Measurements from ENCODE around the gene LGI4.
"Not testable (repeated sequence)": the region's sequence is repeated elsewhere in the genome, so short reads cannot be mapped to it uniquely, and the experiment has no call there.

Gene LGI4

DNA sequence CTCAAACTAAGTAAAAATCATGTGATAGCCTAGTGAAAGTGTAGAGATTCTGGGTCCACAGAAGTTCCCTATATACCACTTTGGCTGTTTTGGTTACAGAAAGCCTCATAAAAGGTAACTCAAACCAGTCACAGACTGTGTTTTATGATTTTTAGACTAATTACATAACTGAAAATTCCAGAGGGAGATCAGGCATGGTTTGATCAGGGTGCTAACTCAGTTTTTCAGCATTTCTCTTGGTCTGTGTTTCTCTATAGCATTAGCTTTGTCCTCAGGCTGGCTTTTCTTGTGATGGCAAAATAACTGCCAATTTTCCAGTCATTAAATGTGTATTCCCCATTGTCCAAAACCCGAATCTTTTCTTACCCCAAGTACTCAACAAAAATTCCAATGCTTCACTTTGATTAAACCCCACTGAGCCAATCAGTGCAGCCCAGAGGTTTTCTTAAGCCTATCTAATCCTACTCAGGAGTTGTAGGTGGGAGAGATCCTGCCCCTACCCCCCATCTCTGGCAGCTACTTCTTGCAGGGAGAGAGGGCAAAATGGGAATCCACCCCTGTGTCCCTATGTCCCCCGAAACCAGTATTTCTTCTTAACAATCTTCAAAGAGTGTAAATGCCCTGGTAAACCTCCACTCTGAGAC is 27.8 kb downstream of the LGI4 start:
- in situ Hi-C loops (cut with MboI; ENCODE audit: low sequenced_read_pairs) = no loop called here
- H3K36me3 ChIP-seq (replicated peaks) = no peaks in the 10 kb centered on the region

DNA sequence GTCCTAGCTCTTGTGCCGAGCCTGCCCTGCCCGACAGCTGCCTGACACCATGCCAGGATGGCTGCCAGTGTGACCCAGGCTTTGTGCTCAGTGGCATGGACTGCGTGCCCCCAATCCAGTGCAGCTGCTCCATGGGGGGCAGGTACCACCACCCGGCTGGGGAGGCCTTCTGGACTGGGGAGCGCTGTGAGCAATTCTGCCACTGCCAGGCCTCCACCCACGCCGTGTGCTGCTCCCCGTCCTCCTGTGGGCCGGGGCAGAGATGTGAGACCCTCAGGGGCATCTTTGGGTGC is 28.6 kb downstream of the LGI4 start:
- no peaks in the 10 kb centered on the region; the same call in 1 of the 2 replicates for H3K9me3 ChIP-seq
- no peak for DNase-seq (ENCODE audit: low spot score in 2 of 2)
- no peaks in the 10 kb centered on the region for H3K36me3 ChIP-seq (replicated peaks)
- no peak overlapping the region for H3K4me3 ChIP-seq
- H3K4me1 ChIP-seq = no peaks in the 10 kb centered on the region
- H3K27me3 ChIP-seq (ENCODE audit: low read depth) = no peaks in the 10 kb centered on the region
- in situ Hi-C loops (cut with MboI; ENCODE audit: low sequenced_read_pairs) = no loop called here

More for the DNA sequence above, 27.8 kb downstream of the LGI4 start:
- H3K27me3 ChIP-seq (ENCODE audit: low read depth) = no peaks in the 10 kb centered on the region
- no peak overlapping the region for H3K4me3 ChIP-seq
- no peaks in the 10 kb centered on the region for H3K4me1 ChIP-seq
- H3K9me3 ChIP-seq = no peaks in the 10 kb centered on the region; the same call in 1 of the 2 replicates
- DNase-seq (ENCODE audit: low spot score in 2 of 2) = peak in 1 of 2 experiments; percentile 3

DNA sequence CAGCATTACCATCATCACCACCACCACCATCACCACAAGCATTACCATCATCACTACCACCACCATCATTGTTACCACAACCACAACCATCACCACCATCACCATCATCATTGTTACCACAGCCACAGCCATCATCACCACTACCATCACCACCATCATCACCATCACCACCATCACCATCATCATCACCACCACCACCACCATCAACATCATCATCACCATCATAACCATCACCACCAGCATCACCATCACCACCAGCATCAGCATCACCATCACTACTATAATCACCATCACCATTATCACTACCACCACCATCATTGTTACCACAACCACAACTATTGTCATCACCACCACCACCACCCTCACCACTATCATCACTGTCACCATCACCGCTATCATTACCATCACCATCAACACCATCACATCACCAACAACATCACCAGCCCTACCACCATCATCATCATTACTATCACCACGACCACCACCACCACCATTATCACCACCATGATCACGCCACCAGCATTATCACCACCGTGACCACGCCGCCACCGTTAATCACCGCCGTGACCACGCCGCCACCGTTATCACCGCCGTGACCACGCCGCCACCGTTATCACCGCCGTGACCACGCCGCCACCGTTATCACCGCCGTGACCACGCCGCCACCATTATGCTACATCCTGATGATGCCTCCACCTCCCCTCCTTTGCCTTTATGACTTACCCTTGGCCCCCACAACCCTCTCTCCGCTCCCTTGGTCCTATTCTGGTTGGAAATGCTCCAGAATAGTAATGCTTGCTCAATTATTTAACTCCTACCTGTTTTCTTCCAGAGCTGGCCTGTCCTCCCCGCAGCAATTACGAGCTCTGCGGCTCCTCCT is 29.2 kb downstream of the LGI4 start:
- Histone ChIP-seq H3K4me3 (no peak overlapping the region), H3K9me3 (no peaks in the 10 kb centered on the region; the same call in 1 of the 2 replicates), H3K4me1 (no peaks in the 10 kb centered on the region), H3K27me3 (ENCODE audit: low read depth) (no peaks in the 10 kb centered on the region), H3K36me3 (replicated peaks) (no peaks in the 10 kb centered on the region)
- DNase-seq (ENCODE audit: low spot score in 2 of 2) = no peak
- in situ Hi-C loops (cut with MboI; ENCODE audit: low sequenced_read_pairs) = no loop called here

DNA sequence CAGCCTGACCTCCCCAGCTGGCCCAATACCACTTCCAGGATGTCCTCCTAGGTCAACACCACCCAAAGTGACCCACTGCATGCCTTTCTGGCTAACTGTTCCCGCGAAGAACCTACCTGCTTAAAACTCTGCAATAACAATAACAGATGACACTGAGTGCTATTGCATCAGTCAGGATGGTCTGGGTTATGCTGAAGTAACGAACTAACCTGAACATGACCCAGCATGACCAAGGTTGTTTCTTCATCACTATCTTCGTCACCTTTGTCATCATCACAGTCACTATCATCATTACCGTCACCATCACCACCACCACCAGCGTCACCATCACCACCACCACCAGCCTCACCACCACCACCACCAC is 29.8 kb downstream of the LGI4 start:
- Histone ChIP-seq H3K27me3 (ENCODE audit: low read depth) (no peaks in the 10 kb centered on the region), H3K4me1 (no peaks in the 10 kb centered on the region), H3K9me3 (no peaks in the 10 kb centered on the region; the same call in 1 of the 2 replicates), H3K36me3 (replicated peaks) (no peaks in the 10 kb centered on the region), H3K4me3 (no peak overlapping the region)
- no peak for DNase-seq (ENCODE audit: low spot score in 2 of 2)
- in situ Hi-C loops (cut with MboI; ENCODE audit: low sequenced_read_pairs) = no loop called here

DNA sequence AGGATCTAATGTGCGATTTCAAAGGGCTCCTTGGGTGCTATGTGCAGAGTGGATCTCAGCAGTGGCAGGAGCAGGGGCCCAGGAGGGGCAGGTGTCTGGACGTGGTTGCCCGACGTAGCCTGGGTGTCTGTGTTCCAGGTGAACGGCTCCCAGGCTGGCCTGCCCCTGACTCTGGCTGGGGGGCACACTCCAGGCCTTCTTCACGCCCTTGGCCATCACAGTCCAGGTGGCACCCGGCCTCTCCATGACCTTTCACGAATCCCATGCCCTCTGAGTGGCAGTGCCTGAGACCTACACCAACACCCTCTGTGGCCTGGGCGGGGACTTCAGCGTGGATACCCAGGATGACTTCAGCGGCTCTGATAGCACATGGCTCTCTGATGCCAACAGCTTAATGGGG is 30.5 kb downstream of the LGI4 start:
- H3K4me1 ChIP-seq = no peaks in the 10 kb centered on the region
- in situ Hi-C loops (cut with MboI; ENCODE audit: low sequenced_read_pairs) = no loop called here
- H3K36me3 ChIP-seq (replicated peaks) = no peaks in the 10 kb centered on the region
- H3K27me3 ChIP-seq (ENCODE audit: low read depth) = no peaks in the 10 kb centered on the region
- no peak for DNase-seq (ENCODE audit: low spot score in 2 of 2)
- no peaks in the 10 kb centered on the region; the same call in 1 of the 2 replicates for H3K9me3 ChIP-seq
- H3K4me3 ChIP-seq = no peak overlapping the region

DNA sequence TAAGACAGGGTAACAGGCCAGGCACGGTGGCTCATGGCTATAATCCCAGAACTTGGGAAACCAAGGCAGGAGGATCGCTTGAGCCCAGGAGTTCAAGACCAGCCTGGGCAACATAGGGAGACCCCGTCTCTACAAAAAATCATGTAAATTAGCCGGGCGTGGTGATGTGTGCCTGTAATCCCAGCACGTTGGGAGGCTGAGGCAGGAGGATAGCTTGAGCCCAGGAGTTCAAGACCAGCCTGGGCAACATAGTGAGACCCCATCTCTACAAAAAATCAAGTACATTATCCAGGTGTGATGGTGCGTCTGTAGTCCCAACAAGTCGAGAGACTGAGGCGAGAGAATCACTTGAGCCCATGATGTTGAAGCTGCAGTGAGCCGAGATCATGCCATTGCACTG is 31.2 kb downstream of the LGI4 start:
- DNase-seq (ENCODE audit: low spot score in 2 of 2); H3K36me3 ChIP-seq (replicated peaks); in situ Hi-C loops (cut with MboI; ENCODE audit: low sequenced_read_pairs); H3K9me3 ChIP-seq; H3K4me3 ChIP-seq; H3K27me3 ChIP-seq (ENCODE audit: low read depth); H3K4me1 ChIP-seq: not testable (repeated sequence)

DNA sequence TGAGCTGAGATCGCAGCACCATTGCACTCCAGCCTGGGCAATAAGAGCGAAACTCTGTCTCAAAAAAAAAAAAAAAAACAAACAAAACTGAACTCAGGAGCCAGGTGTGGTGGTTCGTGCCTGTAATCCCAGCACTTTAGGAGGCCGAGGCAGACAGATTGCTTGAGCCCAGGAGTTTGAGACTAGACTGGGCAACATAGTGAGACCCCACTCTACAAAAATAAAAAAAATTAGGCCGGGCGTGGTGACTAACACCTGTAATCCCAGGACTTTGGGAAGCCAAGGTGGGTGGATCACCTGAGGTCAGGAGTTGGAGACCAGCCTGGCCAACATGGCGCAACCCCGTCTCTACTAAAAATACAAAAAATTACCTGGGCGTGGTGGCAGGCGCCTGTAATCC is 32.9 kb downstream of the LGI4 start:
- H3K36me3 ChIP-seq (replicated peaks); H3K9me3 ChIP-seq; H3K4me3 ChIP-seq; in situ Hi-C loops (cut with MboI; ENCODE audit: low sequenced_read_pairs); DNase-seq (ENCODE audit: low spot score in 2 of 2); H3K27me3 ChIP-seq (ENCODE audit: low read depth); H3K4me1 ChIP-seq: not testable (repeated sequence)

DNA sequence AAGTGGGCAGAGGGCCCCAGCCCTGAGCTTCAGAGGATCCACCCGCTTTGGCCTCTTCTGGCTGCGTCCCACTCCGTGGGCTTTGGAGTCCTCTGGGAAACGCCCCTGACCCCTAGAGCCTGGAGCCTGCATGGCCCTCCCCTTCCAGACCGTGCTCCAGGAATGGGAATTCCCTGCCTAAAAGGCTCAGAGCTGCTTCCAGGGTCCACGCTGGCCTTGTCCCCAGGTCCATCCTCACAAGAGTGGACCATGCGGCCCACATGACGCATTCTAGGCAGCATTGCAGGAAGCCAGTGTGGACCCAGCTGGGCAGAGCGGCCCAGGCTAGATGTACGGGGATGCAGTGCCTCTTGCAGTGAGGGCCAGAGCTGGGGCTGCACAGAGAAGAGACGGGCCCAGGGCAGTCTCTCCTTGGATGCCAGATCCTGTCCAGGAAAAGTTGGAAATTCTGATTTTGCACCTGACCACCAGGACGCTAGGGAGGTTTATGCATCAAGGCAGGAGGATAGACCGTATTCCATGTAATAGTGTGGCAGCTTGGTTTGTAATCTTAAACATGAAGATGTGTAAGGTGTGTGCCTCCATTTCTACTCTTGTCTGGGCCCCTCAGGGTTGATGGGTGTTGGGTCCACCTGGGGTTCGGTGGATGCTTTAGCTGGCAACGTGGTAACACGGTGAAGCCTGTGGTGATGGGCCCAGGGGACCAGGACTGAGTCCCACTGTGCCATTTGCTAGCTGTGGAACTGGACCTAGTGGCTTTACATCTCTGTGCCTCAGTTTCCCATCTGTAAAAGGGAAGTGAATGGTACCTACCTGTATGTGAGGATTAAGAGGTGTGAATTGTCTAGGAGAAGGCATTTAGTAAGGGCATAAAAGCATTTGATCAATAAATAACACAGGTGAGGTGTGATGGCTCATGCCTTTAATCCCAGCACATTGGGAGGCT is 34.0 kb downstream of the LGI4 start:
- no peaks in the 10 kb centered on the region for H3K27me3 ChIP-seq (ENCODE audit: low read depth)
- H3K9me3 ChIP-seq = no peaks in the 10 kb centered on the region; the same call in 1 of the 2 replicates
- DNase-seq (ENCODE audit: low spot score in 2 of 2) = no peak
- no peak overlapping the region for H3K4me3 ChIP-seq
- in situ Hi-C loops (cut with MboI; ENCODE audit: low sequenced_read_pairs) = no loop called here
- H3K36me3 ChIP-seq (replicated peaks) = no peaks in the 10 kb centered on the region
- no peaks in the 10 kb centered on the region for H3K4me1 ChIP-seq

DNA sequence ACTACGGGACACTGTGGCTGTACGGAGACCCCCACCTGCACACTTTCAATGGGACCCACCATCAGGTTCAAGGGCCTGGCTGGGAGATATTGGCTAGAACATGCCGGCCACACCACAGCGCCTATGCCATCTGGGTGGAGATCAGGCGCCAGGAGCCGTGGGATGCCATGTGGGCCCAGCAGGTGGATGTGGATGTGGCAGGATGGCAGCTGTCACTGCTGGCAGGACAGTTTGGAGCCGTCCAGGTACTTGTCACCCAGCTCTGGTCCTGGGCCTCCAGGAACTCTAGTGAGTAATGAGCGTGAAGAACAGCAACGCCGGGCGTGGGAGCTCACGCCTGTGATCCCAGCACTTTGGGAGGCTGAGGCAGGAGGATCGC is 35.0 kb downstream of the LGI4 start:
- no peaks in the 10 kb centered on the region; the same call in 1 of the 2 replicates for H3K9me3 ChIP-seq
- H3K36me3 ChIP-seq (replicated peaks) = no peaks in the 10 kb centered on the region
- in situ Hi-C loops (cut with MboI; ENCODE audit: low sequenced_read_pairs) = no loop called here
- no peaks in the 10 kb centered on the region for H3K27me3 ChIP-seq (ENCODE audit: low read depth)
- H3K4me3 ChIP-seq = no peak overlapping the region
- no peak for DNase-seq (ENCODE audit: low spot score in 2 of 2)
- no peaks in the 10 kb centered on the region for H3K4me1 ChIP-seq

DNA sequence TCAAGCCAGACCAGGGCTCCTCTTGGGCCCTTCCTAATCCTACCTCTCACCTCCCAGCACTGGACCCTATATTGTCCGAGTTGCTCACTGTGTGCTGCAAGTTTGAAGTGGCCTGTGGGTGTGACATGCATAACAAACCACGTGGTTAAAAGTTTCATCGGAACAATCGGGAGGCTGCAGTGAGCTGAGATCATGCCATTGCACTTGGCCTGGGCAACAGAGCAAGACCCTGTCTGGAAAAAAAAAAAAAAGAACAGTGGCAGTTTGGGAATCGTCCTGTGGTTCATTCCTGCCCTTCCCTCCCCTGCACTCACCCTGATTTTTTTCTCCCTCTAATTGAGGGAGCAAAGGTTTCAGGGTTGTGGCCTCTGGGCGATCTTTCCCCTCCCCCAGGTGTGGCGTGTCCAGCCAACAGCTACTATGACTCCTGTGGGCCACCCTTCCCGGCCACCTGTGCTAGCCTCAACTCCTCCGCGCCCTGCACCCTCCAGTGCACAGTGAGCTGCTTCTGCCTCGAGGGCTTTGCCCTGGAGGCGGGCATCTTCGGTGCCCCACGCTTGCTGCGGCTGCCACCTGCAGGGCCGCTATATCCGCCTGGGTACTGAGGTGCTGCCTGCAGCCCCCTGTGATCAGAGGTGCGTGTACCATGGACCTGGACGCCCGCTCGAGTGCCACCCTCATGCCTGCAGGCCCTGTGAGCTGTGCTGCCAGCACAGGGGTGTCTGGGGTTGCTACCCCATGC is 35.5 kb downstream of the LGI4 start:
- in situ Hi-C loops (cut with MboI; ENCODE audit: low sequenced_read_pairs) = no loop called here
- Histone ChIP-seq H3K4me3 (no peak overlapping the region), H3K36me3 (replicated peaks) (no peaks in the 10 kb centered on the region), H3K27me3 (ENCODE audit: low read depth) (no peaks in the 10 kb centered on the region), H3K9me3 (no peaks in the 10 kb centered on the region; the same call in 1 of the 2 replicates), H3K4me1 (no peaks in the 10 kb centered on the region)
- DNase-seq (ENCODE audit: low spot score in 2 of 2) = no peak

DNA sequence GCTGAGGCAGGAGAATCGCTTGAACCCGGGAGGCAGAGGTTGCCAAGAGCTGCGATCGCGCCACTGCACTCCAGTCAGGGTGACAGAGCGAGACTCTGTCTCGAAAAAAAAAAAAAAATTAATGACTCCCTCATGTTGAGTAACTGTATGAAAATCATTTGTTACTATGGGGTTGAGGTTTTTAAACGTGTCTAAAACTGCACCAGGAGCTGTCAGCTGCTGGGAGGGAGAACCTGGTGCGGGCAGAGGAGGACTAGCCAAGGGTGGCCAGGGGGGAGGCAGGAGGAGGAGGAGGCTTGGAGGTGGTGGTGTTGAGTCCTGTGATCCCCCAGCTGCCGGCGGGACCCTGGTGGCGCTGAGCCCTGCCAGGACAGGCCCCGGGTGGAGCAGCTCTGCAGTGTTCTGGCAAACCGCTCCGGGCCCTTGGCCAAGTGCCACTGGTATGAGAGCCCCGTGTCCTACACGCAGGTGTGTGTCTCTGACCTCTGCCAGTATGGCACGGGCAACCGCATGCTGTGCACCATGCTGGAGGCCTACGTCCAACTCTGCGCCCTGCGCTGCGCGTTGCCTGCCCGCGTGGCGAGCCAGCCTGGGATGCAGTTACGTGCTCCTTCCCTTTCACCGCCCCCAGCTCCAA is 36.3 kb downstream of the LGI4 start:
- DNase-seq (ENCODE audit: low spot score in 2 of 2) = no peak
- no peak overlapping the region for H3K4me3 ChIP-seq
- H3K9me3 ChIP-seq = no peaks in the 10 kb centered on the region
- in situ Hi-C loops (cut with MboI; ENCODE audit: low sequenced_read_pairs) = no loop called here
- no peaks in the 10 kb centered on the region for H3K27me3 ChIP-seq (ENCODE audit: low read depth)
- no peaks in the 10 kb centered on the region for H3K4me1 ChIP-seq
- no peaks in the 10 kb centered on the region for H3K36me3 ChIP-seq (replicated peaks)

DNA sequence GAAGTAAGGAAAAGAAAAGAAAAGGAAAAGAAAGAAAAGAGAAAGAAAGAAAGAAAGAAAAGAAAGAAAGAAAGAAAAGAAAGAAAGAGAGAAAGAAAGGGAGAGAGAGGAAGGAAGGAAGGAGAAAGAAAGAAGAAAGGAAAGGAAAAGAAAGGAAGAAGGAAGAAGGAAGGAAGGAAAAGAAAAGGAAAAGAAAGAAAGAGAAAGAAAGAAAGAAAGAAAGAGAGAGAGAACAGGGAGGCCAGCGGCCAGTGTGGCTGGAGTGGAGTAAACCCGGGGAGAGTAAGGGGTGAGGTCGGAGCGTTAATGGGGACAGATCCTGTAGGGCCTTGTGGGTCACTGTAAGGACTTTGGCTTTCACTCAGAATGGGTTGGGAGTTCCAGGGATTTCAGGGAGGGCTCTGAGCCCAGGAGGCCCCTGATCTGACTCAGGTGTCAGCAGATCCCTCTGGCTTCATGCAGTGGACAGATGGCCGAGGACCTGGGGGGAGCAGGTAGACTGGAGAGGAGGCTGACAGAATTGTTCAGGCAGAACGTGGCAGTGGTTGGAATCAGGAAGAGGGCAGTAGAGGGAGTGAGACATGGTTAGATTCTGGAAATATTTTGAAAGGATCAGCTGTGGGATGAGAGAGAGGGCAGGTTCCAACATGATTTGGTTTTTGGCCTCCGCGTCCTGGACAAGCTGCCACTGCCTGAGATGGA is 39.0 kb downstream of the LGI4 start:
- in situ Hi-C loops (cut with MboI; ENCODE audit: low sequenced_read_pairs) = no loop called here
- H3K9me3 ChIP-seq = no peaks in the 10 kb centered on the region
- no peak overlapping the region for H3K4me3 ChIP-seq
- H3K27me3 ChIP-seq (ENCODE audit: low read depth) = no peaks in the 10 kb centered on the region
- DNase-seq (ENCODE audit: low spot score in 2 of 2) = no peak
- no peaks in the 10 kb centered on the region for H3K36me3 ChIP-seq (replicated peaks)
- peaks cover 2% of the 10 kb centered on the region for H3K4me1 ChIP-seq
